Measurements from ENCODE around the gene MED13L. TPM values are rescaled to one million over a fixed set of nuclear protein-coding genes. Genes with fewer than 3 reads are reported as not detected.

Gene MED13L
- total RNA-seq, 2 donors from 2014 or later, result 88.9 to 140 TPM

DNA sequence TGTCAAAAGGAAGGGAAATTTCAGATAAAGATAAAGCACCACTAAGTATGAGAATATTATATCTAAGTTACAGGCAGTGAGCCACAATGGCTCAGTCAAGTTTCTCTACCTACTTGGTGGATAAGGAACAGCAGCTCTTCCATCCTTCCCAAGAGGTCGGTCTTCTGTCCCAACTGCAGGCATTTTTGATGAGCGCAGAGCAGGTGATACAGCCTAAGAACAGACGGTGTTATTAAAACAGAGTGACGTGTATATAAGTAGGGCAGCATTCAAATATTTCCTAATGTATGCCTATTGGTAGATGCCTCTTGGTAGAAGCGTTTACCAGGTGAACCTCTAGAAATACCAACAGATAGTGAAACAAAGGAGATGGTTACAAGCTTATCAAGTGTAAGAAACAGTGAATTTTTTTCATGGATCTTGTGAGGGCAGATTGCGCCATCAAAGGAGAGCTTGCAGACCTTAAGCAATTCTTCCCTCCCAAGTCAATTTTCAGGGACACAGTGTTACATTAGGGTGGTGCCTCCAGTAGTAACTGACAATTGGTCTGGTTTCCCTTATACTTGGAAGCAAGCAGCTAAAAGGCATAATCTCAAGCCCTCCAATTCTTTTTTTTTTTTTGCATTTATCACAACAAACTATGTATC is 274.5 kb downstream of the MED13L start:
- Histone ChIP-seq H3K27me3 (replicated peaks; ENCODE audit: insufficient read depth) (no peaks in the 10 kb centered on the region), H3K27ac (no peak overlapping the region), H3K36me3 (no peaks in the 10 kb centered on the region), H3K9me3 (no peaks in the 10 kb centered on the region), H3K4me3 (no peak overlapping the region), H3K4me1 (replicated peaks) (peaks cover 5% of the 10 kb centered on the region)
- DNase-seq (ENCODE audit: low spot score), result no peak
- TF ChIP-seq CTCF (IDR thresholded peaks at IDR 0.05) (no peak), POLR2A (IDR thresholded peaks at IDR 0.05) (no peak), POLR2AphosphoS5 (IDR thresholded peaks at IDR 0.05) (no peak)
- intact Hi-C loops (cut with DNase I), result no loop called here
- 87% methylated on average over 6 of the region's 6 CpGs for WGBS

- Histone ChIP-seq H3K36me3 (peaks cover 0 to 4% of the 10 kb centered on the region in 2 donors), H3K4me1 (replicated peaks) (peaks cover 5% of the 10 kb centered on the region), H3K27me3 (replicated peaks; ENCODE audit: insufficient read depth) (no peaks in the 10 kb centered on the region), H3K9me3 (no peaks in the 10 kb centered on the region), H3K4me3 (no peak overlapping the region), H3K27ac (no peak overlapping the region)
- intact Hi-C loops (cut with DNase I), result no loop called here
- TF ChIP-seq CTCF (IDR thresholded peaks at IDR 0.05), result no peak
- no peak for TF ChIP-seq POLR2AphosphoS5 (IDR thresholded peaks at IDR 0.05)
- TF ChIP-seq POLR2A (IDR thresholded peaks at IDR 0.05), result no peak
- DNase-seq (ENCODE audit: low spot score), result no peak
- WGBS, result 53% methylated on average over 5 of the region's 5 CpGs
Observed at GRCh38 chr12:116000252-116000651, 277.2 kb downstream of the MED13L start.

- DNase-seq (ENCODE audit: low spot score), result no peak
- peak overlapping the region in 1 of 2 donors; percentile 62 for H3K27ac ChIP-seq
- intact Hi-C loops (cut with DNase I), result loop anchor here (5.0 kb wide), 2 partner anchors 238 to 603 kb away; no protein-coding TSS in a partner anchor
- TF ChIP-seq POLR2AphosphoS5 (IDR thresholded peaks at IDR 0.05), result no peak
- no peak for TF ChIP-seq POLR2A (IDR thresholded peaks at IDR 0.05)
- no peak for TF ChIP-seq CTCF (IDR thresholded peaks at IDR 0.05)
- no peak overlapping the region for H3K4me3 ChIP-seq
- 24% methylated on average over 2 of the region's 2 CpGs for WGBS
- peaks cover 0 to 4% of the 10 kb centered on the region in 2 donors for H3K36me3 ChIP-seq
- no peaks in the 10 kb centered on the region for H3K27me3 ChIP-seq (replicated peaks; ENCODE audit: insufficient read depth)
- H3K4me1 ChIP-seq (replicated peaks), result peaks cover 5% of the 10 kb centered on the region
- H3K9me3 ChIP-seq, result no peaks in the 10 kb centered on the region
Observed at GRCh38 chr12:115999582-115999981, 277.9 kb downstream of the MED13L start.

DNA sequence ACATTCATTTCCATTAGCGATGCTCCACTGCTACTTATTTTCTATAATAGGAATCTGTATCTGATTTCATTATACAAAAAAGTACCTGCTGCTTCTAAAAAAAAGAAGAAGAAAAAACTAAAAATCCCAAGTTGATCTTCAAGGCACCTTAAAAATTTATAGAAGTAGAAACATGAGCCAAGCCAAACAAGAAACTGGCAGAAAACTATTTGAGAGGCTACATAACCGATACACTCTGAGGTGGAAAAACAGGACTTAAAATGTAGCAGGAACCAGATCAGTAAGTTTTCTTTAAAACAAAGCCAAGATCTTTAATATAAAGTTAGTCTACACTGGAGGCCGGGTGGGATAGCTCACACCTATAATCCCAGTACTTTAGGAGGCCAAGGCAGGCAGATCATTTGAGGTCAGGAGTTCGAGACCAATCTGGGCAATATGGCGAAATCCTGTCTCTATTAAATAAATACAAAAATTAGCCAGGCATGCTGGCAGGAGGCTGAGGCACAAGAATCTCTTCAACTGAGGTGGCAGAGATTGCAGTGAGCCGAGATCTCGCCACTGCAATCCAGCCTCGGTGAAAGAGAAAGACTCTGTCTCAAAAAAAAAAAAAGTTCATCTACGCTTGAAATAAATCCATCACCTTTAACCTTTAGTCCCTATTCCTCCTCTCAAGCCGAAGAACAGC is 278.6 kb downstream of the MED13L start:
- Histone ChIP-seq H3K4me1 (replicated peaks) (peaks cover 5% of the 10 kb centered on the region), H3K4me3 (no peak overlapping the region), H3K9me3 (no peaks in the 10 kb centered on the region), H3K27me3 (replicated peaks; ENCODE audit: insufficient read depth) (no peaks in the 10 kb centered on the region), H3K27ac (peak overlapping the region; percentile 61 to 62), H3K36me3 (peaks cover 0 to 4% of the 10 kb centered on the region in 2 donors)
- peak; percentile 58 for DNase-seq (ENCODE audit: low spot score)
- TF ChIP-seq POLR2AphosphoS5 (IDR thresholded peaks at IDR 0.05) (peak; percentile 81), CTCF (IDR thresholded peaks at IDR 0.05) (no peak), POLR2A (IDR thresholded peaks at IDR 0.05) (no peak)
- 34% methylated on average over 10 of the region's 10 CpGs for WGBS
- intact Hi-C loops (cut with DNase I), result loop anchor here (5.0 kb wide), 2 partner anchors 238 to 603 kb away; no protein-coding TSS in a partner anchor
